Panc1 (cell line): ENCODE data around the gene AP1B1. TPM values are rescaled to one million over a fixed set of nuclear protein-coding genes. Genes with fewer than 3 reads are reported as not detected.

Experiments
- ATAC-seq: fragments of 200-7000 bp; cut with Tn5 transposase; 2 replicates; pipeline ENCODE4 v1.9.1; 2020; ENCODE audit warnings: mild to moderate bottlenecking, moderate library complexity
- BruUV-seq: library from RNA; stranded (reverse); fragments of 400-500 nt; replicated peaks from 2 replicates; lab custom pipeline; 2021; lab: Mats Ljungman, UMichigan
- CTCF ChIA-PET: fragments of 300-600 bp; sonication (Branson Sonifier 250); formaldehyde crosslinking; loops from one replicate; lab custom pipeline; 2022; ENCODE audit warnings: antibody characterized with exemption; lab: Charles Lee
- POLR2A ChIA-PET: fragments of 300-600 bp; sonication (Branson Sonifier 250); formaldehyde crosslinking; loops from one replicate; lab custom pipeline; 2022; ENCODE audit warnings: antibody characterized with exemption; lab: Charles Lee
- DNase-seq: peaks from one replicate; pipeline ENCODE4 v3.0.0-alpha.2; 2010; ENCODE audit warnings: low read depth, low spot score
- H3K27ac ChIP-seq: 2 replicates; pipeline ENCODE4 v1.5.1; 2011; ENCODE audit warnings: mild to moderate bottlenecking, low read length, inconsistent platforms
- H3K27me3 ChIP-seq: fragments of 200-500 bp; sonication (Bioruptor generic); 2 replicates; pipeline ENCODE4 v1.6.0; 2014; ENCODE audit warnings: low read length, inconsistent platforms; ENCODE audit not compliant: control insufficient read depth, insufficient read depth
- H3K36me3 ChIP-seq: fragments of 200-500 bp; sonication (Bioruptor generic); 2 replicates; pipeline ENCODE4 v1.5.1; 2014; ENCODE audit warnings: inconsistent platforms, mild to moderate bottlenecking, low read length, moderate library complexity; ENCODE audit not compliant: control insufficient read depth, insufficient read depth
- H3K4me1 ChIP-seq: 2 replicates; pipeline ENCODE4 v1.5.1; 2011; ENCODE audit warnings: inconsistent platforms, mild to moderate bottlenecking, low read length, moderate library complexity; ENCODE audit not compliant: control insufficient read depth, insufficient read depth
- H3K4me3 ChIP-seq, 2 experiments: 2 replicates each; pipeline ENCODE4 v1.5.1; 2011 to 2012; ENCODE audit warnings: low read depth in 2 of 2, low read length in 2 of 2, mild to moderate bottlenecking in 2 of 2, inconsistent platforms in 1 of 2, moderate library complexity in 1 of 2
- H3K9me3 ChIP-seq: fragments of 200-500 bp; sonication (Bioruptor generic); 2 replicates; pipeline ENCODE4 v1.5.1; 2014; ENCODE audit warnings: low read depth, mild to moderate bottlenecking, inconsistent platforms, low read length, moderate library complexity; ENCODE audit not compliant: control insufficient read depth, insufficient read depth
- POLR2AphosphoS5 ChIP-seq: IDR thresholded peaks from 2 replicates; pipeline ENCODE4 v1.6.1; 2012; ENCODE audit warnings: mild to moderate bottlenecking, low read depth, low read length, moderate library complexity
- SIN3A ChIP-seq: IDR thresholded peaks from 2 replicates; pipeline ENCODE4 v1.6.1; 2012; ENCODE audit warnings: low read depth, mild to moderate bottlenecking, low read length, moderate library complexity, borderline replicate concordance; ENCODE audit not compliant: insufficient read depth
- TCF7L2 ChIP-seq: IDR thresholded peaks from 2 replicates; pipeline ENCODE4 v1.6.1; 2011; ENCODE audit warnings: mild to moderate bottlenecking, low read depth, low read length, inconsistent platforms
- in situ Hi-C: cut with HindIII; loops from 2 replicates; pipeline ENCODE4 v1.10.0; 2016; ENCODE audit warnings: low sequenced_read_pairs, low pct_unique_long_range_greater_than_20kb
- intact Hi-C: fragments of 100-400 bp; cut with micrococcal nuclease; formaldehyde crosslinking; loops from one replicate; pipeline ENCODE4 v1.10.0; 2022; ENCODE audit not compliant: unreplicated experiment
- total RNA-seq: library from RNA; stranded (reverse); gene quantifications from one replicate; pipeline ENCODE4 v1.2.1, GENCODE V29; 2021; ENCODE audit not compliant: unreplicated experiment
- TF ChIP-seq, protein P1 (sequence below): fragments of 450-650 bp; IDR thresholded peaks from 2 replicates; pipeline ENCODE4 v1.5.1; 2017; ENCODE audit warnings: mild to moderate bottlenecking
- TF ChIP-seq, protein P2 (sequence below), 2 experiments: IDR thresholded peaks; 2 replicates each; pipeline ENCODE4 v1.6.1; 2011 to 2012; ENCODE audit warnings: low read depth in 2 of 2, control low read depth in 1 of 2, low read length in 1 of 2, mild to moderate bottlenecking in 1 of 2, moderate library complexity in 1 of 2; ENCODE audit not compliant: insufficient read depth in 1 of 2

AP1B1 gene
- total RNA-seq, 1 experiment from 2014 or later: 48.6 TPM

DNA sequence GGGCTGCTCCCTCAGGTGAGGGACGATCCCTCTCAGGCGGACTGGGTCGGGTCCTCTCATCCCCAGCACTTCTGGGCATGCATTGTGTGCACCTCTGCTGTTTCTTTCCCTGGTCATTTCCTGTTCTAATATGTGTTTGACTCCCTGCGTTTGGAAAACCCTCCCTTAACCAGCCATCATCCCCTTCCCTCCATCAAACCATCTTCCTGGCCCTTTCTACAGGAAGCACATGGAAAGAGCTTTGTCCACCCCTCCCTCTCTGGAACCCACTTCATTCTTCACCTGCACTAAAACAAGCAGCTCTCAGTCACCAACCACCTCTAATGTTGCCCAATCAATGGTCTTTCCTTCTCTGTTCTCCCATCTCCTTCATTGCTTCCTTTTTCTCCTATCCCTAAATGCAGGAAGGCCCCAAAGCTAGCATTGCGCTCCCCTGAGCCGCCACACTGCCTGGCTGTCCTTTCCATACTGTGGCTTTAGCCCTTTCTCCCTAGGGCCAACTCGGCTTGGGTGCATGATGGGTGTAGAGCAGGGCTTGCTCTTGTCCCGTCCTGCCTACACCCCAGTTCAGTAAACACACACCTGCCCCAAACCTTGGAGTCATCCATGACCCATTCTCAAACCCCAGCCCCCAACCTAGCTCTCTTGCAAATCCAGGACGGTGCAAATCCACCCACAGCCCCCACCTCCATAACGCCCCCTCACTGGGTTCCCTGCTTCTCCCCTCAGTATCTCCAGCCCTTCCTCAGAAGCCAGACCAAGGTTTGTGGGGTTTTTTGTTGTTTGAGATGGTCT lies 87.4 kb downstream of the AP1B1 start:
- BruUV-seq: no TSS peak
- ChIA-PET POLR2A (no interaction called here), CTCF (interaction anchor here (0.5 kb wide), 1 partner anchor 13 kb away, joined by 5 read pairs; no protein-coding TSS in a partner anchor)

DNA sequence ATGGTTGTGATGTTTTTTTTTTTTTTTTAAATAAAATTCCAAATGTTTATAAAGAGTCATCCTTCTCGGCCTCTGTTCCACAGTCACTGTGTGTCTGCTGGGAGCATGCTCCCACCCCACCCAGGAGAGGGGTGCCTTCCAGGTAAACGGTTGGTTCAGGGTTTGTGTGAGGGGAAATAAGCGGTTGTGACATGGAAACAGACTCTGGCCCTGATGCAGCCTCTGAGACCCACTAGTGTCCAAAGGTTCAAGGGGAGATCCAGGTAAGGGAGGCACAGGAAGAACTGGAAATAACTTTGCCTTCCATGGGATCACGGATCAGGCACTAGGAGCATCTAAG lies 87.9 kb downstream of the AP1B1 start:
- ChIA-PET POLR2A (interaction anchor here (0.6 kb wide), 1 partner anchor 13 kb away, joined by 3 read pairs; no protein-coding TSS in a partner anchor), CTCF (no interaction called here)
- no peak overlapping the region for H3K4me3 ChIP-seq
- BruUV-seq: no TSS peak
- no peaks in the 10 kb centered on the region for H3K9me3 ChIP-seq
- intact Hi-C loops (no loop called here), in situ Hi-C loops (no loop called here)
- peaks cover 7% of the 10 kb centered on the region; the same call in 1 of the 2 replicates for H3K4me1 ChIP-seq
- no peak overlapping the region for H3K27ac ChIP-seq
- ATAC-seq (no peak), DNase-seq (no peak)
- no peaks in the 10 kb centered on the region for H3K27me3 ChIP-seq
- H3K36me3 ChIP-seq: peaks cover 25% of the 10 kb centered on the region
- TF ChIP-seq SIN3A (no peak), POLR2AphosphoS5 (no peak; the same call in 1 of the 2 replicates), TCF7L2 (no peak)
- TF ChIP-seq, protein P1, sequence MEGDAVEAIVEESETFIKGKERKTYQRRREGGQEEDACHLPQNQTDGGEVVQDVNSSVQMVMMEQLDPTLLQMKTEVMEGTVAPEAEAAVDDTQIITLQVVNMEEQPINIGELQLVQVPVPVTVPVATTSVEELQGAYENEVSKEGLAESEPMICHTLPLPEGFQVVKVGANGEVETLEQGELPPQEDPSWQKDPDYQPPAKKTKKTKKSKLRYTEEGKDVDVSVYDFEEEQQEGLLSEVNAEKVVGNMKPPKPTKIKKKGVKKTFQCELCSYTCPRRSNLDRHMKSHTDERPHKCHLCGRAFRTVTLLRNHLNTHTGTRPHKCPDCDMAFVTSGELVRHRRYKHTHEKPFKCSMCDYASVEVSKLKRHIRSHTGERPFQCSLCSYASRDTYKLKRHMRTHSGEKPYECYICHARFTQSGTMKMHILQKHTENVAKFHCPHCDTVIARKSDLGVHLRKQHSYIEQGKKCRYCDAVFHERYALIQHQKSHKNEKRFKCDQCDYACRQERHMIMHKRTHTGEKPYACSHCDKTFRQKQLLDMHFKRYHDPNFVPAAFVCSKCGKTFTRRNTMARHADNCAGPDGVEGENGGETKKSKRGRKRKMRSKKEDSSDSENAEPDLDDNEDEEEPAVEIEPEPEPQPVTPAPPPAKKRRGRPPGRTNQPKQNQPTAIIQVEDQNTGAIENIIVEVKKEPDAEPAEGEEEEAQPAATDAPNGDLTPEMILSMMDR: no peak
- TF ChIP-seq, protein P2, sequence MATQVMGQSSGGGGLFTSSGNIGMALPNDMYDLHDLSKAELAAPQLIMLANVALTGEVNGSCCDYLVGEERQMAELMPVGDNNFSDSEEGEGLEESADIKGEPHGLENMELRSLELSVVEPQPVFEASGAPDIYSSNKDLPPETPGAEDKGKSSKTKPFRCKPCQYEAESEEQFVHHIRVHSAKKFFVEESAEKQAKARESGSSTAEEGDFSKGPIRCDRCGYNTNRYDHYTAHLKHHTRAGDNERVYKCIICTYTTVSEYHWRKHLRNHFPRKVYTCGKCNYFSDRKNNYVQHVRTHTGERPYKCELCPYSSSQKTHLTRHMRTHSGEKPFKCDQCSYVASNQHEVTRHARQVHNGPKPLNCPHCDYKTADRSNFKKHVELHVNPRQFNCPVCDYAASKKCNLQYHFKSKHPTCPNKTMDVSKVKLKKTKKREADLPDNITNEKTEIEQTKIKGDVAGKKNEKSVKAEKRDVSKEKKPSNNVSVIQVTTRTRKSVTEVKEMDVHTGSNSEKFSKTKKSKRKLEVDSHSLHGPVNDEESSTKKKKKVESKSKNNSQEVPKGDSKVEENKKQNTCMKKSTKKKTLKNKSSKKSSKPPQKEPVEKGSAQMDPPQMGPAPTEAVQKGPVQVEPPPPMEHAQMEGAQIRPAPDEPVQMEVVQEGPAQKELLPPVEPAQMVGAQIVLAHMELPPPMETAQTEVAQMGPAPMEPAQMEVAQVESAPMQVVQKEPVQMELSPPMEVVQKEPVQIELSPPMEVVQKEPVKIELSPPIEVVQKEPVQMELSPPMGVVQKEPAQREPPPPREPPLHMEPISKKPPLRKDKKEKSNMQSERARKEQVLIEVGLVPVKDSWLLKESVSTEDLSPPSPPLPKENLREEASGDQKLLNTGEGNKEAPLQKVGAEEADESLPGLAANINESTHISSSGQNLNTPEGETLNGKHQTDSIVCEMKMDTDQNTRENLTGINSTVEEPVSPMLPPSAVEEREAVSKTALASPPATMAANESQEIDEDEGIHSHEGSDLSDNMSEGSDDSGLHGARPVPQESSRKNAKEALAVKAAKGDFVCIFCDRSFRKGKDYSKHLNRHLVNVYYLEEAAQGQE (IDR thresholded peaks at IDR 0.05; ENCODE audit: insufficient read depth in 1 of 2, low read depth in 2 of 2, low read length in 1 of 2): no peak

More for the DNA sequence above, 87.4 kb downstream of the AP1B1 start:
- H3K4me1 ChIP-seq: peaks cover 10% of the 10 kb centered on the region
- no peaks in the 10 kb centered on the region for H3K9me3 ChIP-seq
- H3K27ac ChIP-seq: no peak overlapping the region
- H3K36me3 ChIP-seq: peaks cover 20% of the 10 kb centered on the region
- in situ Hi-C loops (no loop called here), intact Hi-C loops (no loop called here)
- H3K27me3 ChIP-seq: no peaks in the 10 kb centered on the region
- ATAC-seq (peak; percentile 23; the same call in 1 of the 2 replicates), DNase-seq (no peak)
- no peak for TF ChIP-seq SIN3A
- peak; percentile 11; the same call in 1 of the 2 replicates for TF ChIP-seq POLR2AphosphoS5
- no peak overlapping the region for H3K4me3 ChIP-seq
